Immature natural killer cell (primary cell): ENCODE measurements around the gene BHLHA15. TPM values are rescaled to one million over a fixed set of nuclear protein-coding genes. Genes with fewer than 3 reads are reported as not detected.

Experiments used
- DNase-seq, 3 donors: peaks; one replicate each; pipeline ENCODE4 v3.0.0; 2022; ENCODE audit warnings: mixed read lengths in 1 of 3
- H3K27ac Mint-ChIP-seq, 6 donors: one replicate each; pipeline ENCODE4 v1.8.0; 2020; ENCODE audit warnings: mixed read lengths in 6 of 6, mild to moderate bottlenecking in 5 of 6, inconsistent platforms in 4 of 6, moderate library complexity in 3 of 6
- H3K27me3 Mint-ChIP-seq, 3 donors: one replicate each; pipeline ENCODE4 v1.8.0; 2020 to 2021; ENCODE audit warnings: low read depth in 3 of 3, mild to moderate bottlenecking in 3 of 3, mixed read lengths in 3 of 3, moderate library complexity in 3 of 3, inconsistent platforms in 1 of 3
- H3K36me3 Mint-ChIP-seq, 3 donors: one replicate each; pipeline ENCODE4 v1.8.0; 2020; ENCODE audit warnings: mixed read lengths in 3 of 3, inconsistent platforms in 2 of 3, mild to moderate bottlenecking in 2 of 3
- H3K4me1 Mint-ChIP-seq, 2 donors: one replicate each; pipeline ENCODE4 v1.8.0; 2020; ENCODE audit warnings: inconsistent platforms in 2 of 2, mild to moderate bottlenecking in 2 of 2, mixed read lengths in 2 of 2, moderate library complexity in 1 of 2
- H3K4me3 Mint-ChIP-seq, 5 donors: one replicate each; pipeline ENCODE4 v1.8.0; 2020; ENCODE audit warnings: mild to moderate bottlenecking in 5 of 5, mixed read lengths in 5 of 5, inconsistent platforms in 3 of 5, moderate library complexity in 3 of 5
- H3K9me3 Mint-ChIP-seq, 6 donors: one replicate each; pipeline ENCODE4 v1.8.0; 2020; ENCODE audit warnings: mild to moderate bottlenecking in 6 of 6, mixed read lengths in 6 of 6, inconsistent platforms in 4 of 6, moderate library complexity in 3 of 6
- polyA plus RNA-seq, 3 donors: library from polyadenylated mRNA; unstranded; fragments of 300-500 nt; fragmentation: Illumina TruSeq; gene quantifications; one replicate each; pipeline ENCODE4 v1.2.3, GENCODE V29; 2021

BHLHA15 gene
- polyA plus RNA-seq, 3 donors from 2014 or later, result not detected

GRCh38 chr7:98230746-98231471 lies 19.7 kb downstream of the BHLHA15 start:
- Mint-ChIP-seq H3K27me3 (peaks cover 0 to 3% (median 0%) of the 10 kb centered on the region in 3 donors), H3K27ac (no peak overlapping the region), H3K4me3 (no peak overlapping the region), H3K9me3 (no peaks in the 10 kb centered on the region), H3K36me3 (peaks cover 4 to 10% (median 8%) of the 10 kb centered on the region in 3 donors), H3K4me1 (no peaks in the 10 kb centered on the region)
- DNase-seq, result no peak

GRCh38 chr7:98231493-98232262 lies 20.4 kb downstream of the BHLHA15 start:
- H3K27me3 Mint-ChIP-seq, result peaks cover 0 to under 1% (median 0%) of the 10 kb centered on the region in 3 donors
- H3K4me3 Mint-ChIP-seq, result no peak overlapping the region
- no peaks in the 10 kb centered on the region for H3K4me1 Mint-ChIP-seq
- H3K36me3 Mint-ChIP-seq, result peaks cover 4% of the 10 kb centered on the region in 3 donors
- no peak for DNase-seq
- H3K9me3 Mint-ChIP-seq, result no peaks in the 10 kb centered on the region
- H3K27ac Mint-ChIP-seq, result no peak overlapping the region

- peaks cover 0 to 2% (median 0%) of the 10 kb centered on the region in 3 donors for H3K27me3 Mint-ChIP-seq
- no peak overlapping the region for H3K4me3 Mint-ChIP-seq
- peaks cover 4% of the 10 kb centered on the region in 3 donors for H3K36me3 Mint-ChIP-seq
- no peak overlapping the region for H3K27ac Mint-ChIP-seq
- DNase-seq, result no peak
- no peaks in the 10 kb centered on the region for H3K4me1 Mint-ChIP-seq
- no peaks in the 10 kb centered on the region for H3K9me3 Mint-ChIP-seq
Measured at GRCh38 chr7:98232263-98232585, 21.0 kb downstream of the BHLHA15 start.

- no peaks in the 10 kb centered on the region for H3K4me1 Mint-ChIP-seq
- DNase-seq, result no peak
- H3K36me3 Mint-ChIP-seq, result peaks cover 3 to 4% (median 4%) of the 10 kb centered on the region in 3 donors
- no peak overlapping the region for H3K4me3 Mint-ChIP-seq
- H3K27ac Mint-ChIP-seq, result no peak overlapping the region
- H3K9me3 Mint-ChIP-seq, result no peaks in the 10 kb centered on the region
- peaks cover 0 to 2% (median 0%) of the 10 kb centered on the region in 3 donors for H3K27me3 Mint-ChIP-seq
Measured at GRCh38 chr7:98232799-98233198, 21.6 kb downstream of the BHLHA15 start.

GRCh38 chr7:98233219-98234070 lies 22.2 kb downstream of the BHLHA15 start:
- H3K36me3 Mint-ChIP-seq, result peaks cover 1 to 5% (median 4%) of the 10 kb centered on the region in 3 donors
- H3K4me3 Mint-ChIP-seq, result no peak overlapping the region
- H3K27me3 Mint-ChIP-seq, result peaks cover 0 to 2% (median 0%) of the 10 kb centered on the region in 3 donors
- no peaks in the 10 kb centered on the region for H3K9me3 Mint-ChIP-seq
- DNase-seq, result no peak
- no peaks in the 10 kb centered on the region for H3K4me1 Mint-ChIP-seq
- H3K27ac Mint-ChIP-seq, result peak overlapping the region in 1 of 6 donors; percentile 34

- H3K4me3 Mint-ChIP-seq, result no peak overlapping the region
- no peaks in the 10 kb centered on the region for H3K9me3 Mint-ChIP-seq
- H3K27me3 Mint-ChIP-seq, result peaks cover 0 to 2% (median 0%) of the 10 kb centered on the region in 3 donors
- peaks cover 4 to 8% (median 5%) of the 10 kb centered on the region in 3 donors for H3K36me3 Mint-ChIP-seq
- no peak overlapping the region for H3K27ac Mint-ChIP-seq
- no peak for DNase-seq
- no peaks in the 10 kb centered on the region for H3K4me1 Mint-ChIP-seq
Measured at GRCh38 chr7:98234429-98235147, 23.3 kb downstream of the BHLHA15 start.

- H3K4me3 Mint-ChIP-seq, result no peak overlapping the region
Measured at GRCh38 chr7:98235901-98236300, 24.7 kb downstream of the BHLHA15 start.

GRCh38 chr7:98236355-98237185 lies 25.3 kb downstream of the BHLHA15 start:
- DNase-seq, result no peak
- H3K27me3 Mint-ChIP-seq, result peaks cover 0 to 2% (median 0%) of the 10 kb centered on the region in 3 donors
- no peak overlapping the region for H3K27ac Mint-ChIP-seq

More at GRCh38 chr7:98235901-98236300, 24.7 kb downstream of the BHLHA15 start:
- H3K27ac Mint-ChIP-seq, result no peak overlapping the region
- no peak for DNase-seq
- H3K9me3 Mint-ChIP-seq, result no peaks in the 10 kb centered on the region
- H3K27me3 Mint-ChIP-seq, result peaks cover 0 to 2% (median 0%) of the 10 kb centered on the region in 3 donors
- H3K4me1 Mint-ChIP-seq, result no peaks in the 10 kb centered on the region
- peaks cover 5 to 11% (median 7%) of the 10 kb centered on the region in 3 donors for H3K36me3 Mint-ChIP-seq

GRCh38 chr7:98238076-98238475 lies 26.8 kb downstream of the BHLHA15 start:
- Mint-ChIP-seq H3K36me3 (peaks cover 5 to 15% (median 7%) of the 10 kb centered on the region in 3 donors), H3K27me3 (peaks cover 0 to 2% (median 0%) of the 10 kb centered on the region in 3 donors), H3K4me3 (no peak overlapping the region), H3K27ac (no peak overlapping the region), H3K4me1 (no peaks in the 10 kb centered on the region), H3K9me3 (no peaks in the 10 kb centered on the region)
- no peak for DNase-seq

More at GRCh38 chr7:98236355-98237185, 25.3 kb downstream of the BHLHA15 start:
- Mint-ChIP-seq H3K9me3 (no peaks in the 10 kb centered on the region), H3K4me3 (no peak overlapping the region), H3K36me3 (peaks cover 5 to 15% (median 7%) of the 10 kb centered on the region in 3 donors), H3K4me1 (no peaks in the 10 kb centered on the region)

GRCh38 chr7:98238976-98239375 lies 27.7 kb downstream of the BHLHA15 start:
- H3K36me3 Mint-ChIP-seq, result peaks cover 5 to 15% (median 7%) of the 10 kb centered on the region in 3 donors
- no peak overlapping the region for H3K4me3 Mint-ChIP-seq
- no peaks in the 10 kb centered on the region for H3K4me1 Mint-ChIP-seq
- H3K9me3 Mint-ChIP-seq, result no peaks in the 10 kb centered on the region
- H3K27me3 Mint-ChIP-seq, result peaks cover 0 to 2% (median 0%) of the 10 kb centered on the region in 3 donors
- no peak overlapping the region for H3K27ac Mint-ChIP-seq
- DNase-seq, result no peak

- peaks cover 3 to 11% (median 5%) of the 10 kb centered on the region in 3 donors for H3K36me3 Mint-ChIP-seq
- H3K4me3 Mint-ChIP-seq, result no peak overlapping the region
- H3K27ac Mint-ChIP-seq, result peak overlapping the region in 2 of 6 donors; percentile 11 to 57
- H3K4me1 Mint-ChIP-seq, result no peaks in the 10 kb centered on the region
- H3K27me3 Mint-ChIP-seq, result peaks cover 0 to 3% (median 0%) of the 10 kb centered on the region in 3 donors
- DNase-seq, result no peak
- no peaks in the 10 kb centered on the region for H3K9me3 Mint-ChIP-seq
Measured at GRCh38 chr7:98240961-98241673, 29.9 kb downstream of the BHLHA15 start.
